CD1c-positive myeloid dendritic cell (primary cell): ENCODE measurements around the gene VIT.

Source experiments
- DNase-seq: peaks from one replicate; pipeline ENCODE4 v3.0.0-alpha.2; 2016; ENCODE audit errors: extremely low spot score

Gene VIT

GRCh38 chr2:36769106-36769505 lies 72.6 kb downstream of the VIT start:
- no peak for DNase-seq

DNA sequence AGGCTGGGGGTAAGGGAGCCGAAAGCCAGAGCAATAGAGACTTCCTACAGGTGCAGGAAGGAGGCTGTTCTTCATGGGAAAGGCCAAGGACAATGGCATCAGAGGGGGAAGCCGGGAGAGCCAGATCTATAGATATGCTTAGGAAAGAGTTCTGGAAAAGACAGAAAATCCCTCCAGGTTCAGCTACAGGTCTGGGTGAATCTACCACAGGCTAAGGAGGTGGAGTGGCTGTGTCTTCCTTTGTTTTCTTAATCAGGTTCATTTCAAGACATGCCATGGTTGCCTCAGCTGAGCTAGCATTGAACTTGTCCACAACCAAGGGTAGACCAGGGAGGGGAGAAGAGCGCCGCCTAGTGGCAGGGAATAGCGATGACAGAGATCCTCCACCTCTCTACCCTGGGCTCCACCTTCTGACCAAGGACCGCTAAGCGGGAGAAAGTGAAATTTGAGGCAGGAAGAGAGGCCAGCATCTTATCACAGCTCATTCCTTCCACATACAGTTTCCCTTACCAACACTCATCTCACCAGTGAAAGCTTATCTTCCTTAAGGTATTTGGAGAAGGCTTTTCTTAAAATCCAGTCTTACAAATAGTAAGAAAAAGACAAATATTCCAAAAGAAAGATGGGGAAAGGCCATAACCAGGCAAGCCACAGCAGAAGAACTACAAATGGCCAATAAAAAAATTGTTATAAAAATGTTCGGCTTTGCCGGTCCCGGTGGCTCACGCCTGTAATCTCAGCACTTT lies 74.2 kb downstream of the VIT start:
- peak; percentile 58 for DNase-seq

- no peak for DNase-seq
Measured at GRCh38 chr2:36771671-36772070, 75.2 kb downstream of the VIT start.

- no peak for DNase-seq
Measured at GRCh38 chr2:36773947-36774346, 77.4 kb downstream of the VIT start.

DNA sequence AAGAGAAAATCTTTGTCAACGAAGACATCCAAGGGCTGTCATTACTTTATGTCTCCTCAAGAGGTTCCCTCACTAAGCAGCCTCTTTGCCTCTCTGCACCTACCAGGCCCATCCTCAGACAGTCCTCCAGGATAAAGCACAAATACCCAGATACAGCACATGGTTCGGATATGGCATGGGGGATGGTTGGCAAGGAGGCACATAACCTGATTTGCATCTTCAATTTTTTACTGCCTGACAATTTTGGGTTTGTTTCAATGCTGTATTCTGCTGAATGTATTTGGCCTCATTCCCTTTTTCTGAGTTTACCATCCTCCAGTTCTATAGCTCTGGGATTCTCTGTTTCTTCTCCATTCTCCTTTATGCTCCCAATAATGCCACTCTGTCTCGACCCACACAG lies 78.8 kb downstream of the VIT start:
- no peak for DNase-seq

DNA sequence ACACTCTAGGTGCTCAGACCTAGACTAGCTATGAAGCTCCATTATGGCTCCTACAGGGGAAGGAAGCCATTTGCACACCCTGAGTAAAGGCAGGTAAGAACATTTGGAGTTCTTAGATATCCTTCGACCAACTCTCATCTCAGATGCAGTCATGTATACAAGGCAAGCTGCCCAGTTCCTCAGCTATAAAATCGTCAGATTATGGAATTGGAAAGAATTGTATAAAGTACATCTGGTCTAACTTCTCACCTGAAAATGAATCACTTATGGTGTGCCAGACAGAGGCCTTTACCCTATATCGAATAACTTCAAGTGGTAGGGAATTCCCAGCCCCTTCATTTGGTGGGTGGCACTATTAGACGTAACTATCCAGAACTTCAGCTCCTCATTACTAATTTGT lies 79.3 kb downstream of the VIT start:
- no peak for DNase-seq

- no peak for DNase-seq
Measured at GRCh38 chr2:36777272-36777671, 80.8 kb downstream of the VIT start.

DNA sequence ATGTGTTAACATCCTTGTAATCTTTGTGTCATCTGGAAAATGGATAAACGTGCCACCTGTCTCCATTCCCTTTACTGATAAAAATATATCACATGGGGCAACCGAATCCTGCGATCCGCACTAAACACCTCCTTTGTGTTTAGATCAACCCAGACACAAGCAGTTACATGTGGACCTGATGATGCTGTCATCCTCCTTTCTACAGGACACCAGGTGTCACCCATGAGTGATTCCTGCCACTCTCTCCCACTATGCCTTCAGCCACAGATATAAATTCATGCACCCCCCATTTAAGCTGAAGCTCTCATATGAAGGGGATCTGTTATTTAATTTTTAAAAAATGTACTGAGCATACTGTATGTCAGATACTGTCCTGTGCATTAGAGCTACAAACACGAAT lies 81.3 kb downstream of the VIT start:
- no peak for DNase-seq

DNA sequence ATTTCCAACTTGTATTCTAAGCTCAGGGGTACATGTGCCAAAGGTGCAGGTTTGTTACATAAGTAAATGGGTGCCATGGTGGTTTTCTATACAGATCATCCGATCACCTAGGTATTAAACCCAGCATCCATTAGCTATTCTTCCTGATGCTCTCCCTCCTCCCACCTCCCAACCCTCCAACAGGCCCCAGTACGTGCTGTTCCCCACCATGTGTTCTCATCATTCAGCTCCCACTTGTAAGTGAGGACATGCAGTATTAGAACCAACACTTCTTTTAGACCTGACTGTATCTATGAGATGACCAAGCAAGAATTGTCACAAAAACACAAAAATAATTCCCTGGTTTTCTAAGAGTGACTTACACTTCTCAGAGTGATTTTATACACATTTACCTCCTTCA lies 83.0 kb downstream of the VIT start:
- DNase-seq, result no peak

DNA sequence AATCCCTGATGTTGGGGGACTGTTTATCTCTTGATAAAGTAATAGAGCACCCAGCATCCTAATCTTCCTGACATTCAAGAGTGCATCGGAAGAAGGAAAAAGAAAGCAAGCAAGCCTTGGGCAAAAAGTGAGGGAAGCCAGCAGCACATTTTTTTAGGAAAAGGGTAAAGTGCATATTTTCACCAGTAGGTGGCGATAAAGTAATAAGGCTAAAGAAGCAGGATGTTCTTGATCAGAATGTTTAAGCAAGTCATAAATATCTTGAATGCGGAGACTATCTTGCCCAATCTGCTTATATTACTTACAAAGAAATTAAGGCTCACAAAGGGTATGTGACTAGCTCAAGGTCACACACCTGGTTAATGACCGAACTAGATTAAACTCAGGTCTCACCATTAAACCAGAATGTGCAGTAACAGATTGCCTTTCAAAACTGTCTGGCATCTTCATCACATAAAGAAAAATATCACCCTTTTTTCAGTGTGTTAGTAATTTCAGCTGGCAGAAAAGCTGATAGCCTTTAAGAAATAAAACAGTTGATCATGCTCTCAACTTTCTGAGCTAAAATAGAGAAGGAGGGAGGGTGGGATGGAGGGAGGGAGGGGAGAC lies 83.8 kb downstream of the VIT start:
- DNase-seq, result peak; percentile 59

DNA sequence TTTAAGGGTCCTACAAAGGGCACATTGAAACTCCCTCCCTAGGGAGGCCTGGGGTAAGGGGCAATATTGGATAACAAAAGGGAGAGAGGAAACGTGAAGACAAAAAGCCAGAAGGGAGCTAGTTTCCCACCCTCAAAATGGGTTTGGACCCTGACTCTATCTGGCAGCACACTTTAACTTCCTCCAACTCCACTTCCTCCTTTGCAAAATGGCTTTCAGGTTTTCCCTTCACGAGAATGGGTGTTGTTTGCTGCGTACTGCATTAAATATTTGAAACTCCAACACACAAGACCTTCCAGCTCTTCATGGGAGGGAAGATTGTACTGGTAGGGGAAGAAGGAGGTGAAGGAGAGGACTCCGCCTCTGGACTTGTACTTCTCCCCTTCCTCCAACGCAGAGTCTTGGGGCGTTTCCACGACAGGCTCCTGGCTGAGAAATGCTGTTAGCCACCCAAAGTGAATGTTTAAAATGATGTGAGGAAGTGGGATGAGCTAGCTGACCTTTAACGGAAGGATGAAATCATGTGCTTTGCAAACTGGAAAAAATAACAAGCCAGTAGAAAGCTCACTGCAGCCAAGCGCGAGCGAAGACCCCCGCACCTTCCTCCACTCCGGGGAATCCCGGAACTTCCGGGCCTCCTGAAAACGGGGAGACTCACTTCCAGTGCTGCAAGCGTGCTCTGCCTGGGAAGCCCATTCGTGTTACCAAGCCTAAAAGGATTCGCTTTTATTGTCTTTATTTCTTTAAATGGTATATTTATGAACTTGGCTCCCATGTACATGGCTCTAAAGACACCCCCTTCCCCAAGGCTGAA lies 85.6 kb downstream of the VIT start:
- peak; percentile 16 for DNase-seq

DNA sequence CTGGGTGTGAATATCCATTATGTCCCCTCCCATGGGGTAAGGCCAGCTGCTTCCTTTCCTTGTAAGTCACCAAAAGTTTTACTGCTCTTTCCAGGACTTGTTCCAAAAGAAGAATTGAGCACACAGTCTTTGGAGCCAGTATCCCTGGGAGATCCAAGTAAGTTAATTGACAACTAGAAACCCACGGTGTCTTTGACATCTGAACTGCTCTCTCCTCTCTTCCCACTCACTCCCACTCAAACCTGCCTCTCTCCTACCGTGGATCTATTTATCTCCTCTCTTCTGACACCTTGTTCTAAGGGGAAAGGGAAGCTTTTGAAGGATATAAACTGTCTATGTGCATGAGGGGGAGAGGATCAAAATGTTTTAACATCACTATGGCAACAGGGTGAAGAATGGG lies 86.7 kb downstream of the VIT start:
- DNase-seq, result no peak

GRCh38 chr2:36785179-36785795 lies 88.8 kb downstream of the VIT start:
- DNase-seq, result peak; percentile 74

DNA sequence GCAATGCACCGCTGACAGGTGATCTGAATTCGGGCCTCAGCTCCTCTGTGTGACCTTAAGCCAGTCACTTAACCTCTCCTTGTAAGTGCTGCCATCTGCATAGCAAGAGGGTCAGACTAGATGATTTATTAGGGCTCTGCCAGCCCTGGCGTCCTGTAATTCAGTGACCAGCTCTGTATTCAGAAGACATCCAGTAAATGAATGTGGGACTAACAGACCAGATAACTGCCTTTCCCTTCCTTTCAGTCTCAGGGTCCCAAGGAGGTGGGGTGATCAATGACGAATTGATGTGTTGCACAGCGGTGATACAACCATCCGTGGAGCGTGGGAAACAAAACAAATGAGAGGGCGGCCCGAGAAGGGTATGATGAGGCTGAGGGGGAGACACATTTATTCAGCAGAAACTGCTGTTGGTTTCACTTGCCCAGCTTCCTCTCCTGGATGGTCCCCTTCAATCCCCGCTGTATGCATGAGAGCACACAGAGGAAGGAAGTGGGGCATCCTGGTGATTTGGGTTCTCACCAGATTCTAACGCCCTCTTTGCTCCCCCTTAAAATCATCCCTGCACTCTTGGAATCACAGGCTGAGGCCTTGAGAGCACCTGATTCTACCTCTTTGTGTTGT lies 92.8 kb downstream of the VIT start:
- no peak for DNase-seq

DNA sequence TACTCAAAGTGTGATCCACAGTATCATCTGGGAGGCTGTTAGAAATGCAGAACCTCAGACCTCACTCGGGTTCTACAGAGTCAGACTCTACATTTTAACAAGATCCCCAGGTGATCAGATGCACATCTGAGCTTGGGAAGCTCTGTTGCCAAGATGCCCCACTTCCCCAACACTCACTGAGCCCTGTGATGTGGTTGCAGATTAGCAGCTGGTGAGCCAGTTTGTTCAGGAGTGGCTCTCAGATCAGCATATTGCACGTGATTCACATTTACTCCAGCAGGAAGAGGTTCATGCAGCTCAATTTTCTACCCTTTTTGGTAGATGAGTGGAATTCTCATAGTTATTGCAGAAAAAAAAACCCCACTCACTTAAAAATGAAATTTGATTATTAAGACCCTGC lies 96.4 kb downstream of the VIT start:
- no peak for DNase-seq

DNA sequence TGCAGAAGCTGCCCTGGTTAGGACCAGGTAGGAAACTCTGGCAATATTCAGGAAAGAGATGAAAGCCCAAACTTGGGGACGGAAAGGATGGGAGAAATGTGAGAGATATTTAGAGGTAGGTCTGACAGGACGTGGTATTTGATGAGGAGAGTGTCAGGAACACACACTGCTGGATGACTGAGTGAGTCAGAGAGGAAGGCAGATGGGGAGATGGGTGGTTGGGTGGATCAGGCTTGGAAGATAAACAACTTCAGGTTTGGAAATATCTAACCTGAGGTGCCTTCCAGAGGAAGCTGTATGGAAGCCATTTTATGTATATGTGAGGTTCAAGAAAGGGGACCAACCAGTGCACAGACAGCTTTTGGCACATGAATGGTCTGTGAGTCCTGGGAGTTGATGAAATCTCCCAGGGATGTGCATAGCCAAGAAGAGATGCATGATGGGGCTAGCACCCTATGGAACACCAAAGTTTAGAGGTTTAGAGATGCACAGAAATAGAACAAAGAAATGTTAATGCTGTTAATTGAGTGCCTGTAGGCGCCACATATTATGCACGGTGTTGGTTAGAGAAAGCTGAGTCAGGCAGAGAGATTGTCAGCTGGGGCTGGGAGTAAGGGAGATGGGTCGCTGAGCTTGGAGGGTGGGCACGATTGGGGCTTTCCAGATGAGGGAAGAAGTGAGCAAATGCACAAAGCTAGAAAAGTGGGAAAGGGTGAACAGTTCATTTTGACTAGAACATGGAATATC lies 101.0 kb downstream of the VIT start:
- DNase-seq, result no peak

DNA sequence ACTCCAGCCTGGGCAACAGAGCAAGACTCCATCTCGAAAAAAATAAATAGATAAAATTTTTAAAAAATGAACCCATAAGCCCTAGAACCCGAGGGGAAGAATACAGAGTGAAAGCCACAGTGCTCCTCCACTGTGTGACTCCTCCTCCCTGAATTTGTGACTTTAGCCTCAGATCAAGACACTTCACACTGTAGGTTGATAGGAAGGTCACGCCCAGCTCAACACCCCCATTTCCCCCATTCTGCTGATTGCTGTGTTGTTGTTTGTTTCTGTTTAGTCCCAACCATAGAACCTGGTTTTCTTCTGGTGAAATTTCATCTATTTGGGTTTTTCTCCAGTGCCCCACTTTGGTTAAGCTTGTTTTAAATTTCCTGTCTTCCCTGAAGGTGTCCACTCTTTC lies 102.2 kb downstream of the VIT start:
- no peak for DNase-seq

DNA sequence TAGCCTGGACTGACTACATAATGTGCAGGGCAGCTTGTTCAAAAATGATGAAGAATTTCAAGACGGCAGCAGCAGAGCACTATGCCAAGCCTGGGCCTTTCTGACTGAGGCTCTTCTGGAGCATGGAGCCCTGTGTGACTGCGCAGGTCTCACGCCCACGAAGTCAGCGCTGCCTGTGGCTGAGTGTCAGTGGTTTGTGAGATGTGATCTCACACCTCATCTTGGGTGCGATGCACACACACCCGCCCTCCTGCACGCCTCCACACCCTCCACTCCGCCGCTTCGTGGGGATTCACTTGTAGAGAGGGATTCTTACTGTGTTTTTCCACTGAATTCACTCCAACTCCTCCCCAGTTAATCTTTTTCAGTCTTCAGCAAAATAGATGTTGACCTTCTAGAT lies 103.9 kb downstream of the VIT start:
- DNase-seq, result peak; percentile 18

GRCh38 chr2:36801088-36801487 lies 104.6 kb downstream of the VIT start:
- DNase-seq, result no peak

- DNase-seq, result no peak
Measured at GRCh38 chr2:36802952-36803351, 106.4 kb downstream of the VIT start.

DNA sequence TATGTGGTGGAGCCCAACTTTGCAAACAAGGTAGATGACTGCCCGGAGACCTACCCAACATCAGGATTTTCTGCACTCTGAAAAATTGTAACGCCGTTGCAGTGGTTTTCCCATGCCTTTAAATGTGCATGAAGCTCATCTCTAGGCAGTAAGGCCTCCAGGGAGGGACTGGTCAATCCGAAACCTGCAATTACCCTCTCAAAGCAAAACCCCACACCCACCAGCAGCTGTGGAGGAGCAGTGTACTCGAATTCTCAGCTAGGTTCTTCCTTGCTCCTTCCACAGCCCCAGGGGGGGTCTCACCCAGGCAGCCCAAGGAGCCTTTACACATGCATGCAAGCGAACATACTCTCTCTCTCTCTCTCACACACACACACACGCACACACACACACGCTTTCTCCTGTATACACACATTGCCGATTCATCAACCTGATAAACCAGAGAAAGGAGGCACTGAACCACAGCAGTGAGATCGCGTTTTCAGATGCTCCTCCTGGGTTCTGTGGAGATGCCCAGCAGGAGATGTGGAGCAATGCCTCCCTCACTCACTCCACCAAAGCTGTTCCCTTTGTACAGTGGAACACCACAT lies 109.2 kb downstream of the VIT start:
- DNase-seq, result no peak
